BE2C (cell line): ENCODE results near the gene ALAS1.
"Not testable (repeated sequence)": the region's sequence is repeated elsewhere in the genome, so short reads cannot be mapped to it uniquely, and the experiment has no call there.

Experiments
- DNase-seq: peaks from one replicate; pipeline ENCODE4 v3.0.0-alpha.2; 2020
- H3K27me3 ChIP-seq: fragments of 250-450 bp; sonication (Bioruptor Pico); 2 replicates; pipeline ENCODE4 v1.5.1; 2020; ENCODE audit warnings: mild to moderate bottlenecking
- H3K36me3 ChIP-seq: fragments of 250-450 bp; sonication (Bioruptor Pico); 2 replicates; pipeline ENCODE4 v1.5.1; 2020; ENCODE audit warnings: mild to moderate bottlenecking
- H3K4me1 ChIP-seq: fragments of 250-450 bp; sonication (Bioruptor Pico); 2 replicates; pipeline ENCODE4 v1.5.1; 2020
- H3K4me3 ChIP-seq: 2 replicates; pipeline ENCODE4 v1.5.1; 2011; ENCODE audit warnings: low read depth, low read length
- H3K9me3 ChIP-seq: fragments of 250-450 bp; sonication (Bioruptor Pico); 2 replicates; pipeline ENCODE4 v1.5.1; 2020
- CTCF ChIP-seq: IDR thresholded peaks from 2 replicates; pipeline ENCODE4 v1.5.1; 2012; ENCODE audit warnings: mild to moderate bottlenecking, low read depth, low read length

The ALAS1 gene

GRCh38 chr3:52175416-52176179 is 22.4 kb upstream of the ALAS1 start:
- Histone ChIP-seq H3K36me3 (no peaks in the 10 kb centered on the region), H3K4me1 (no peaks in the 10 kb centered on the region), H3K9me3 (no peaks in the 10 kb centered on the region), H3K4me3 (no peak overlapping the region), H3K27me3 (no peaks in the 10 kb centered on the region)
- TF ChIP-seq CTCF = no peak
- DNase-seq = no peak

- no peak overlapping the region for H3K4me3 ChIP-seq
- H3K36me3 ChIP-seq = no peaks in the 10 kb centered on the region
- no peaks in the 10 kb centered on the region for H3K9me3 ChIP-seq
- DNase-seq = peak; percentile 10
- no peaks in the 10 kb centered on the region for H3K4me1 ChIP-seq
- H3K27me3 ChIP-seq = no peaks in the 10 kb centered on the region
- TF ChIP-seq CTCF = no peak
Observed at GRCh38 chr3:52176180-52176752, 21.7 kb upstream of the ALAS1 start.

- no peak for TF ChIP-seq CTCF
- Histone ChIP-seq H3K27me3 (no peaks in the 10 kb centered on the region), H3K4me3 (no peak overlapping the region), H3K4me1 (no peaks in the 10 kb centered on the region), H3K36me3 (no peaks in the 10 kb centered on the region), H3K9me3 (no peaks in the 10 kb centered on the region)
- DNase-seq = no peak
Observed at GRCh38 chr3:52176951-52177700, 20.8 kb upstream of the ALAS1 start.

- no peak for TF ChIP-seq CTCF
- Histone ChIP-seq H3K27me3 (no peaks in the 10 kb centered on the region), H3K36me3 (no peaks in the 10 kb centered on the region), H3K4me1 (no peaks in the 10 kb centered on the region), H3K4me3 (no peak overlapping the region), H3K9me3 (no peaks in the 10 kb centered on the region)
- no peak for DNase-seq
Observed at GRCh38 chr3:52177701-52178042, 20.3 kb upstream of the ALAS1 start.

GRCh38 chr3:52178126-52178525 is 19.8 kb upstream of the ALAS1 start:
- H3K27me3 ChIP-seq, H3K36me3 ChIP-seq, H3K4me1 ChIP-seq, H3K4me3 ChIP-seq, H3K9me3 ChIP-seq, DNase-seq: not testable (repeated sequence)

- no peaks in the 10 kb centered on the region for H3K4me1 ChIP-seq
- no peaks in the 10 kb centered on the region for H3K27me3 ChIP-seq
- no peak for TF ChIP-seq CTCF
Observed at GRCh38 chr3:52178537-52178936, 19.4 kb upstream of the ALAS1 start.

More at GRCh38 chr3:52178537-52178936, 19.4 kb upstream of the ALAS1 start:
- H3K9me3 ChIP-seq = no peaks in the 10 kb centered on the region
- H3K4me3 ChIP-seq = no peak overlapping the region
- DNase-seq = no peak
- no peaks in the 10 kb centered on the region for H3K36me3 ChIP-seq
